ENCODE data around the gene PCSK2.

DNA sequence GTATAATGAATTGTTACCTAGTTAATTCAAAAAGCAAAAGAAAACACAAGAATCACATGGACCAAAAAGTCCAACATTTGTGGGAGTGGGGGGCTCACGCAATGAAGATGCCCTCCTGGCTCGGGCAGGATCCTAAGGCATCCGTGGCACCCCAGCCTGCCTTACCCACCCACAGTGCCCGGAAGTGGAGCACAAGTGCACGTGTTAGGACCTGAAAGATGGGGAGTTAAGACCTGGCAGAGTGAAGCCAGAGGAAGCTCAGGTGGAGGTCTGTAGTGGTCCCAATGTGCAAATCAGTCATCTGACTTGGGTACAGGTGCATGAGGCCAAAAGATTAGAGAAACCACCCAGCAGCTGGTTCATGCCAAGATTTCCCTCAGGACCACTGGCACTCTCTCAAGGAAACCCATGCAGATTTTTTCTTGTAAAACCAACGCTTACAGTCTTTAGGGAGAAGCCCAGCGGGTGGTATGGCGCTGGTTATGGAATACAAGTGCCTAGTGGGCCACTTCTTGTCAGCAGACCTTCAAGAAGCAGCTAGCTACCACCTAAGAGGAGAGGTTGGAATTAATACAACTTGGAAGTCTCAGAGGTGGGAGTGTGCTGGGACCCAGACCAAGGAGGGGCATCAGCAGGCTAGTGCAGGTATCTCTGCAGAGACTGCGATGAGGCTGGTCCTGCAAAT, 262.2 kb downstream of the PCSK2 start:
- TF ChIP-seq, protein P1, sequence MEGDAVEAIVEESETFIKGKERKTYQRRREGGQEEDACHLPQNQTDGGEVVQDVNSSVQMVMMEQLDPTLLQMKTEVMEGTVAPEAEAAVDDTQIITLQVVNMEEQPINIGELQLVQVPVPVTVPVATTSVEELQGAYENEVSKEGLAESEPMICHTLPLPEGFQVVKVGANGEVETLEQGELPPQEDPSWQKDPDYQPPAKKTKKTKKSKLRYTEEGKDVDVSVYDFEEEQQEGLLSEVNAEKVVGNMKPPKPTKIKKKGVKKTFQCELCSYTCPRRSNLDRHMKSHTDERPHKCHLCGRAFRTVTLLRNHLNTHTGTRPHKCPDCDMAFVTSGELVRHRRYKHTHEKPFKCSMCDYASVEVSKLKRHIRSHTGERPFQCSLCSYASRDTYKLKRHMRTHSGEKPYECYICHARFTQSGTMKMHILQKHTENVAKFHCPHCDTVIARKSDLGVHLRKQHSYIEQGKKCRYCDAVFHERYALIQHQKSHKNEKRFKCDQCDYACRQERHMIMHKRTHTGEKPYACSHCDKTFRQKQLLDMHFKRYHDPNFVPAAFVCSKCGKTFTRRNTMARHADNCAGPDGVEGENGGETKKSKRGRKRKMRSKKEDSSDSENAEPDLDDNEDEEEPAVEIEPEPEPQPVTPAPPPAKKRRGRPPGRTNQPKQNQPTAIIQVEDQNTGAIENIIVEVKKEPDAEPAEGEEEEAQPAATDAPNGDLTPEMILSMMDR (IDR thresholded peaks at IDR 0.05): no peak
- TF ChIP-seq, protein P2, sequence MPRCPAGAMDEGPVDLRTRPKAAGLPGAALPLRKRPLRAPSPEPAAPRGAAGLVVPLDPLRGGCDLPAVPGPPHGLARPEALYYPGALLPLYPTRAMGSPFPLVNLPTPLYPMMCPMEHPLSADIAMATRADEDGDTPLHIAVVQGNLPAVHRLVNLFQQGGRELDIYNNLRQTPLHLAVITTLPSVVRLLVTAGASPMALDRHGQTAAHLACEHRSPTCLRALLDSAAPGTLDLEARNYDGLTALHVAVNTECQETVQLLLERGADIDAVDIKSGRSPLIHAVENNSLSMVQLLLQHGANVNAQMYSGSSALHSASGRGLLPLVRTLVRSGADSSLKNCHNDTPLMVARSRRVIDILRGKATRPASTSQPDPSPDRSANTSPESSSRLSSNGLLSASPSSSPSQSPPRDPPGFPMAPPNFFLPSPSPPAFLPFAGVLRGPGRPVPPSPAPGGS (IDR thresholded peaks at IDR 0.05): no peak
- no peak for TF ChIP-seq KDM5A (IDR thresholded peaks at IDR 0.05)
- TF ChIP-seq, protein P3, sequence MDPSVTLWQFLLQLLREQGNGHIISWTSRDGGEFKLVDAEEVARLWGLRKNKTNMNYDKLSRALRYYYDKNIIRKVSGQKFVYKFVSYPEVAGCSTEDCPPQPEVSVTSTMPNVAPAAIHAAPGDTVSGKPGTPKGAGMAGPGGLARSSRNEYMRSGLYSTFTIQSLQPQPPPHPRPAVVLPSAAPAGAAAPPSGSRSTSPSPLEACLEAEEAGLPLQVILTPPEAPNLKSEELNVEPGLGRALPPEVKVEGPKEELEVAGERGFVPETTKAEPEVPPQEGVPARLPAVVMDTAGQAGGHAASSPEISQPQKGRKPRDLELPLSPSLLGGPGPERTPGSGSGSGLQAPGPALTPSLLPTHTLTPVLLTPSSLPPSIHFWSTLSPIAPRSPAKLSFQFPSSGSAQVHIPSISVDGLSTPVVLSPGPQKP (IDR thresholded peaks at IDR 0.05; ENCODE audit: low read depth, low read length): no peak

Measured in A549 (cell line).